Erythroblast (primary cell): Measurements from ENCODE around the gene ST8SIA6.

Experiments
- GATA1 ChIP-seq: IDR thresholded peaks from 2 replicates; pipeline ENCODE4 v1.6.1; 2011; ENCODE audit warnings: low read depth, mild to moderate bottlenecking, control low read depth, low read length, moderate library complexity
- POLR2A ChIP-seq: IDR thresholded peaks from 2 replicates; pipeline ENCODE4 v1.6.1; 2011; ENCODE audit warnings: mild to moderate bottlenecking, low read length

DNA sequence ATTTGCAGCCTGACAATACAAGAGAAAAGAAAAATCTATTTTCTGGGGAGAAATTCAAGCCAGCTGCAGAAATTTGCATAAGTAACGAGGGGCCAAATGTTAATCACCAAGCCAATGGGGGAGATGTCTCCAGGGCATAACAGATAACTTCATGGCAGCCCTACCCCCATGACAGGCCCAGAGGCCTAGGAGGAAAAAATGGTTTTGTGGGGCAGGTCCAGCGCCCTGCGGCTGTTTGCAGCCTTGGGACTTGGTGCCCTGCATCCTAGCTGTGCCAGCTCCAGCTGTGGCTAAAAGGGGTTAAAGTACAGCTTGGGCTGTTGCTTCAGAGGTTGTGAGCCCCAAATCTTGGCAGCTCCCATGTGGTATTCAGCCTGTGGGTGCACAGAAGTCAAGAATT lies 172.1 kb downstream of the ST8SIA6 start:
- no peak for TF ChIP-seq POLR2A
- TF ChIP-seq GATA1 = no peak
